AG09319 (cell line): ENCODE data around the gene RCBTB2.

Source experiments
- DNase-seq: peaks from one replicate; pipeline ENCODE4 v3.0.0-alpha.2; 2010; ENCODE audit warnings: low read depth; ENCODE audit errors: extremely low read depth
- TF ChIP-seq, protein P1 (sequence below): IDR thresholded peaks from 2 replicates; pipeline ENCODE4 v1.5.1; 2011; ENCODE audit warnings: low read depth, mild to moderate bottlenecking, inconsistent platforms, low read length, moderate library complexity

The RCBTB2 gene

DNA sequence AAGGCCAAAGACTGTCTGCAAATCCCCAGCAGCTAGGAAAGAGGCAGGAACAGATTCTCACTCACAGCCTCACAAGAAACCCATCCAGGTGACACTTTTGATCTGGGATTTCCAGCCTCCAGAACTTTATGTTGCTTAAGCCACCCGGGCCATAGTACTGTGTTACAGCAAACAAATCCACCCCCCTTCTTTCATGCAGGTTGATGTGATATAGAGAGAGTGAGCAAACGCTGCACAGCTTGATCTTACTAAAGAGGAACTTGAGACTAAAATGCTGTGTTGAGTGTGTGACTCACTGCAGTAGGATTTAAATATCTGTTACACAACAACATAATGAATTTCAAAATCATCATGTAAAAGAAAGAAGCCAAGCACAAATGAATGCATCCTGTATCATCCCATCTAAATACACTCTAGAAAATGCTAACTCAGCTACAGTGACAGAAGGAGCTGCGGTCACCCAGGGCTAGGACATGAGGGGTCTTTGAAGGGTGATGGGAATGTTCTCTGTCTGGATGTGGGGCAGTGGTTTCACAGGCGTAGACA lies 32.2 kb downstream of the RCBTB2 start:
- DNase-seq = peak; percentile 83
- TF ChIP-seq, protein P1, sequence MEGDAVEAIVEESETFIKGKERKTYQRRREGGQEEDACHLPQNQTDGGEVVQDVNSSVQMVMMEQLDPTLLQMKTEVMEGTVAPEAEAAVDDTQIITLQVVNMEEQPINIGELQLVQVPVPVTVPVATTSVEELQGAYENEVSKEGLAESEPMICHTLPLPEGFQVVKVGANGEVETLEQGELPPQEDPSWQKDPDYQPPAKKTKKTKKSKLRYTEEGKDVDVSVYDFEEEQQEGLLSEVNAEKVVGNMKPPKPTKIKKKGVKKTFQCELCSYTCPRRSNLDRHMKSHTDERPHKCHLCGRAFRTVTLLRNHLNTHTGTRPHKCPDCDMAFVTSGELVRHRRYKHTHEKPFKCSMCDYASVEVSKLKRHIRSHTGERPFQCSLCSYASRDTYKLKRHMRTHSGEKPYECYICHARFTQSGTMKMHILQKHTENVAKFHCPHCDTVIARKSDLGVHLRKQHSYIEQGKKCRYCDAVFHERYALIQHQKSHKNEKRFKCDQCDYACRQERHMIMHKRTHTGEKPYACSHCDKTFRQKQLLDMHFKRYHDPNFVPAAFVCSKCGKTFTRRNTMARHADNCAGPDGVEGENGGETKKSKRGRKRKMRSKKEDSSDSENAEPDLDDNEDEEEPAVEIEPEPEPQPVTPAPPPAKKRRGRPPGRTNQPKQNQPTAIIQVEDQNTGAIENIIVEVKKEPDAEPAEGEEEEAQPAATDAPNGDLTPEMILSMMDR = no peak

DNA sequence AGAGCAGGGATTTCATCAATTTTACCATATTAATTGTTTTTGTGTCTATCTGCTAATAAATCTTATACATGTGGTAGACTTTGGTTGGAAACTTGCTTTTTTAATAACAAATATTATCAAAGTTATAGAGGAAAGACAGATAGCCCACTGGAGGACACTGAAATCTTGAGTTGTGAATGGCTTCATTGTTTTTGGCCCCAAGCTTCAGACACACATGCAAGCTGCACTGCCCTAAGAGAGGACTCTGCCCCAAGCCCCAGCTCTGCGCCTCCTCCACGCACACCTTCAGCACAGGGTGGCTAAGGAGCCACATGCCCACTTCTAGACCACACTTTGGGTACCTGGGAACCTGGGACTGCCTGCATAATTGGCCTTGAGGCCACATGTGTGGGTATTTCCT lies 35.2 kb downstream of the RCBTB2 start:
- no peak for DNase-seq
- TF ChIP-seq, protein P1 = no peak

- DNase-seq = no peak
- TF ChIP-seq, protein P1 = no peak
Measured at GRCh38 chr13:48496271-48497161, 36.4 kb downstream of the RCBTB2 start.

- TF ChIP-seq, protein P1 = no peak
- no peak for DNase-seq
Measured at GRCh38 chr13:48494874-48495273, 38.0 kb downstream of the RCBTB2 start.

DNA sequence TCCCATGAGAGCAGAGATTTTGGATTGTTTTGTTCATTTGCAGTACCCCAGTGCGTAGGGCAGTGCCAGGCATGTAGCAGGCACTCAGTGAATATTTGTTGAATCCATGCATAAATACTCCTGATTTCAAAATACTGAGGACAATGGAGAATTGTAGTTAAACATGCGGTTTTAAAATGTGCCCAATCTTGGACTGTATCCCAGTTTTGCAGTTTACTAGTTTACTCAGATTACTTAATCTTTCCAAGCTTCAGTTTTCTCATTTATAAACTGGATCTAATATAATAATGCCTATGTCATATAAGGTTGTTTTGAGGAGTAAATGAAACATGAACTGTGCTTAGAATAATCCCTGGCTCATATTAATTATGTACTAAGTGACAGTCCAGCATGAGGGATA lies 39.0 kb downstream of the RCBTB2 start:
- no peak for DNase-seq
- TF ChIP-seq, protein P1 = no peak

GRCh38 chr13:48493066-48493765 lies 39.7 kb downstream of the RCBTB2 start:
- TF ChIP-seq, protein P1 = no peak
- no peak for DNase-seq
